Right kidney (tissue), 1 donor: ENCODE data around the gene ADCY1.
A peak's percentile ranks its signal among the peaks of the same experiment; 100 is the strongest.

Experiments
- DNase-seq: peaks from one replicate; pipeline ENCODE4 v3.0.0-alpha.2; 2016

ADCY1 gene

GRCh38 chr7:45653209-45653907 is 79.2 kb downstream of the ADCY1 start:
- no peak for DNase-seq

- DNase-seq, result no peak
These were observed 80.2 kb downstream of the ADCY1 start for GRCh38 chr7:45654341-45654740.

GRCh38 chr7:45655539-45655938 is 81.4 kb downstream of the ADCY1 start:
- no peak for DNase-seq

- no peak for DNase-seq
These were observed 82.3 kb downstream of the ADCY1 start for GRCh38 chr7:45656431-45656830.

- DNase-seq, result no peak
These were observed 83.1 kb downstream of the ADCY1 start for GRCh38 chr7:45657136-45657889.

- DNase-seq, result no peak
These were observed 83.9 kb downstream of the ADCY1 start for GRCh38 chr7:45657890-45658715.

GRCh38 chr7:45658716-45659495 is 84.7 kb downstream of the ADCY1 start:
- DNase-seq, result peak; percentile 34

- peak; percentile 7 for DNase-seq
These were observed 85.5 kb downstream of the ADCY1 start for GRCh38 chr7:45659496-45660139.

- DNase-seq, result no peak
These were observed 86.2 kb downstream of the ADCY1 start for GRCh38 chr7:45660201-45660900.

- DNase-seq, result no peak
These were observed 86.7 kb downstream of the ADCY1 start for GRCh38 chr7:45660901-45661211.

- DNase-seq, result no peak
These were observed 87.3 kb downstream of the ADCY1 start for GRCh38 chr7:45661302-45661995.

- no peak for DNase-seq
These were observed 87.8 kb downstream of the ADCY1 start for GRCh38 chr7:45662018-45662417.

- DNase-seq, result no peak
These were observed 88.5 kb downstream of the ADCY1 start for GRCh38 chr7:45662540-45663166.

GRCh38 chr7:45663167-45663921 is 89.2 kb downstream of the ADCY1 start:
- DNase-seq, result no peak

- no peak for DNase-seq
These were observed 89.9 kb downstream of the ADCY1 start for GRCh38 chr7:45663965-45664633.

GRCh38 chr7:45665172-45665571 is 91.0 kb downstream of the ADCY1 start:
- DNase-seq, result no peak

GRCh38 chr7:45670227-45670626 is 96.1 kb downstream of the ADCY1 start:
- DNase-seq, result no peak

GRCh38 chr7:45670717-45671116 is 96.5 kb downstream of the ADCY1 start:
- DNase-seq, result no peak
